ENCODE results near the gene KLHL17. TPM values are rescaled to one million over a fixed set of nuclear protein-coding genes. Genes with fewer than 3 reads are reported as not detected.

KLHL17 gene
- total RNA-seq, 1 donor from 2014 or later, result 33.3 TPM

GRCh38 chr1:923131-923990, 37.0 kb upstream of the KLHL17 start, which contains the start of gene SAMD11:
TSS of gene SAMD11 (plus strand) at chr1:923923. CDS start at chr1:924432, 509 bp downstream.
- DNase-seq (ENCODE audit: low read depth), result no peak
- TF ChIP-seq CTCF (conservative IDR thresholded peaks at IDR 0.05; ENCODE audit: low read depth, low read length), result no peak

GRCh38 chr1:923991-924655, 36.3 kb upstream of the KLHL17 start:
- H3K4me3 ChIP-seq (ENCODE audit: low read depth, low read length), result peak overlapping the region; percentile 49
- no peak for DNase-seq (ENCODE audit: low read depth)
- no peak for TF ChIP-seq CTCF (conservative IDR thresholded peaks at IDR 0.05; ENCODE audit: low read depth, low read length)

More at GRCh38 chr1:923131-923990, 37.0 kb upstream of the KLHL17 start, which contains the start of gene SAMD11:
- H3K4me3 ChIP-seq (ENCODE audit: low read depth, low read length), result peak within 1 kb of the TSS; percentile 49

GRCh38 chr1:924656-925560, 35.5 kb upstream of the KLHL17 start:
- TF ChIP-seq CTCF (conservative IDR thresholded peaks at IDR 0.05; ENCODE audit: low read depth, low read length), result no peak
- peak overlapping the region; percentile 49 for H3K4me3 ChIP-seq (ENCODE audit: low read depth, low read length)
- no peak for DNase-seq (ENCODE audit: low read depth)

GRCh38 chr1:925561-926421, 34.6 kb upstream of the KLHL17 start:
- DNase-seq (ENCODE audit: low read depth), result no peak
- H3K4me3 ChIP-seq (ENCODE audit: low read depth, low read length), result peak overlapping the region; percentile 49
- TF ChIP-seq CTCF (conservative IDR thresholded peaks at IDR 0.05; ENCODE audit: low read depth, low read length), result no peak

GRCh38 chr1:927234-927633, 33.1 kb upstream of the KLHL17 start:
- DNase-seq (ENCODE audit: low read depth), result no peak
- no peak for TF ChIP-seq CTCF (conservative IDR thresholded peaks at IDR 0.05; ENCODE audit: low read depth, low read length)
- H3K4me3 ChIP-seq (ENCODE audit: low read depth, low read length), result no peak overlapping the region

DNA sequence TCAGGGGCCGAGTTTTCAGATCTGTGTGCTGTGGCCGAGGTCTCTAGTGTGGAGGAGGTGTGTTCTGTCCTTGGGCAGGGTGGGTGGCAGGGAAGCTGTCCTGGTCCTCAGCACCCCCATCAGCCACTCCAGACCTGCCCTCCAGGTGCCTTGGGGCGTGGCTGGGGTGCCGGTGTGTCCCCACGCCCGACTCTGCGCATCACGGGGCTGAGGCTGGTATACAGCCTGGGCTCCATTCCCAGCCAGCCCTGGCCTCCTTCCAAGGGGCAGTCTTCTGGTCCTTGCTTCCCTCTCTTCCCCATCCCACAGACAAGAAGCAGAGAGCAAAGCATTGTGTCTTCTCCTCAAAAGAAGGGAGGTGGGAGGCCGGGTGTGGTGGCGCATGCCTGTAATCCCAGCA, 32.6 kb upstream of the KLHL17 start:
- no peak for TF ChIP-seq CTCF (conservative IDR thresholded peaks at IDR 0.05; ENCODE audit: low read depth, low read length)
- H3K4me3 ChIP-seq (ENCODE audit: low read depth, low read length), result no peak overlapping the region
- no peak for DNase-seq (ENCODE audit: low read depth)
